NCI-H146 treated with DMSO at 0.1 percent for 48 hours (cell line): ENCODE data around the gene INTS6L.
"Not testable (repeated sequence)": the region's sequence is repeated elsewhere in the genome, so short reads cannot be mapped to it uniquely, and the experiment has no call there.

Experiments
- DNase-seq: peaks from one replicate; lab custom pipeline; 2025; ENCODE audit not compliant: unreplicated experiment; lab: John Stamatoyannopoulos, UW

The INTS6L gene

DNA sequence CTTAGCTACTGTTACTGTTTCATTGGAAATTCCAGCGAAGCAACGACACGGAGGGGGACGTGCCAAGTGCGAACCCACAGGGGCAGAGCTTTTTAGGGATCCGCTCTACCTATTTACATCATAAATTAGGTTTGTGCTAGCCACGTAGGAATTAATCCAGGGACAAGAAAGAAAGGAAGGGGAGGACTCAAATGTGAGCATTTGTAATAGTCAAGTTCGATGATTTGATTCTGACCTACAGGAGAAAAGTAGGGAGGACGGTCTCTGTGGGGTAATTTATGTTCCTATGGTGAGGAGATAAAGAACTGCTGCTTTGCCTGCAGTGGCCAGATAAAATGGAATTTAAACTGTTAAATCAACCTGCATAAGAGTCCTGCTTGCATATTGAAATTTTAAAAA, 1.7 kb downstream of the INTS6L start:
- no peak for DNase-seq

DNA sequence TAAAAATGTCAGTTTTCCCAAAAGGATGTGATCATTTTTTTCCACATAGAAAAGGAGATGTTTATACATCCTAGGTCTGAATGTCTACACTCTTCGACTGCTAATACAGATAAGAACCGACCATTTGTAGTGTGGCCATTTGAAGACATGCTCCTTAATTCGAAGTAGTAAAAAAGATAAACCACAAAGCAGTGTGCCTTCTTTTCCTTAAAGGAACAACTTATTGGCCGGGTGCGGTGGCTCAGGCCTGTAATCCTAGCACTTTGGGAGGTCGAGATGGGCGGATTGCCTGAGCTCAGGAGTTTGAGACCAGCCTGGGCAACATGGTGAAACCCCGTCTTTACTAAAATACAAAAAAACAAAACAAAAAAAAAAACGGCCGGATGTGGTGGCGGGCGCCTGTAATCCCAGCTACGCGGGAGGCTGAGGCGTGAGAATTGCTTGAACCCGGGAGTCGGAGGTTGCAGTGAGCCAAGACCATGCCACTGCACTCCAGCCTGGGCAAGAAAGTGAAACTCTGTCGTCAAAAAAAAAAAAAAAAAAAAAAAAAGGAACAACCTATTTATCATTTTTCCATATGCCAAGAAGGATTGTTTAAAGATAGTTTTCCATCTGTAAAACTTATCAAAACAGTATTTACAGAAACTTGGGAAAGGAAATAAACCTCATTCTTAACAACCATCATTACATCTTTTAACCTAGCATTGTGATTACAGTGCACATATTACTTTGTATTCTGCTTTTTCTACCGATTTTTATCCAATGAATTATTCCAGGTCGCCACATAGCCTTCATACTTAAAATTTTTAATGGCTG, 2.6 kb downstream of the INTS6L start:
- no peak for DNase-seq

DNA sequence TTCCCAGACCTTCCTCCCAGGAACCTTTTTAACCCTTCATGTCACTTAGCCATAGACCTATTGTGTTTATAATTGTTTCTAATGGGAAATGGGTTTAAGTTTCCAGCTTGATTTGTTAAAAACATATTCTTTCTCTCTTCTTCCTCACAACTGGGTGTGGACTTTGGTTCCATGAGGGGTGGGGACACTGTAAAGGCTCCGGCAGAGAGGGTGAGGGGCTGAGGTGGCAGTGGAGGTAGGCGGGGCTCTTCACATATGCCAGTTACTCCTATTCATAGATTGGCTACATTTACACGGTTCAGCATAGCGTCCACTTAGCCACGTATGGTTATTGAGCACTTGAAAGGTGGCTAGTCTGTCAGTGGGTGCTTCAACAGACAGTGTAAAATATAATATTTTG, 7.8 kb downstream of the INTS6L start:
- DNase-seq: no peak

DNA sequence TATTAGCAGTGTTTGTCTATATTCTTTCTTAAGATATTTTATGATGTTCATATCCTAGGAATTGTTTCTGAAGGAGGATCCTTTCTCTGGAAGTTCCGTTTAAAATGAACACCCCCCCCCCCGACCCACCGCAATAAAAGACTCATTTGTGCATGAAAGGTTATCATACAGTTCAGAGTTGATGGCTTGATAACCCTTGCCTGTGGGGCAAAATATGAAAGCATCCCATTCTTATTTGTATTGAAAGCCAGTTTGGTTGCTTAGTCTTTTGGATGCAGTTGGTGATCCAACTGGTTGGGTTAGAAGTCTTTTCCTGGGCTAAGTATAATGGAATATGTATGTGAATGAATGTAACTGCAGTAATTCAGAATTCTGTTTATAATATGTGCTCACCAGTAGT, 8.3 kb downstream of the INTS6L start:
- no peak for DNase-seq

DNA sequence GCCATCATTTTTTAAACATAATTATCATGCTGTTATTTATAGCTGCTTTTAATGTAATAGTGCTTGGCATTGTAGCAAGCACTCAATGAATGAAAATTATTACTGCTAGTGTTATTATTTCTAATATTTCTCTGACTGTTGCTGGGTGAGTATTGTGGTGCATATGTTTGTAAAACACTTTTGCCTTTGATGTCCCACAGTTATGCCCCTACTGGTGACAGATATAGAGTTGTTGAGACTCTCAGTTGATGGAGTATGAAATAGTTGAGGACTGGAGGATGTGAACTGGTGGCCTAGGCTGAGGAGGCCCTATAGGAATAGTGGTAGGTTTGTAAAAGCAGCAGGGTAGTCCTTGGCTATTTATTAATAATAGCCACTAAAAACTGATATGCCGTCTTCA, 9.6 kb downstream of the INTS6L start:
- no peak for DNase-seq

DNA sequence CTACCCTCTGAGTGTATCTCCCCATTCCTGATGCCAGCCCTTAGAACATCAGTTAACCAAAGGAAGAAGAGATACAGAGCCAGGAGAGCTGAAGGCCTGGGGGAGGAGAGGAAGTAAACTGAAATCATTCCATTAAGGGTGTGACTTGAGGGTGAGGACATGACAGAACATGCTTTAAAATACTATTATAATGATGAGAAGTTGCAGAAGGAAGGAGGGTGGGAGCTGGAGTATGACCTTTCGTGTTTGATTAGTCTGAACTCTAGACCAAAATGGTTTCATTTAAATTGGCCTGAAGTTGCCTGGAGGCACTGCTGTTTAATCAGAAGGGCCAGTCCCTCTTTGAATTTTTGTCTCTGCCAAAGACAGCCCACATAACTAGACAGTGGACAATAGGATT, 11.4 kb downstream of the INTS6L start:
- DNase-seq: no peak

DNA sequence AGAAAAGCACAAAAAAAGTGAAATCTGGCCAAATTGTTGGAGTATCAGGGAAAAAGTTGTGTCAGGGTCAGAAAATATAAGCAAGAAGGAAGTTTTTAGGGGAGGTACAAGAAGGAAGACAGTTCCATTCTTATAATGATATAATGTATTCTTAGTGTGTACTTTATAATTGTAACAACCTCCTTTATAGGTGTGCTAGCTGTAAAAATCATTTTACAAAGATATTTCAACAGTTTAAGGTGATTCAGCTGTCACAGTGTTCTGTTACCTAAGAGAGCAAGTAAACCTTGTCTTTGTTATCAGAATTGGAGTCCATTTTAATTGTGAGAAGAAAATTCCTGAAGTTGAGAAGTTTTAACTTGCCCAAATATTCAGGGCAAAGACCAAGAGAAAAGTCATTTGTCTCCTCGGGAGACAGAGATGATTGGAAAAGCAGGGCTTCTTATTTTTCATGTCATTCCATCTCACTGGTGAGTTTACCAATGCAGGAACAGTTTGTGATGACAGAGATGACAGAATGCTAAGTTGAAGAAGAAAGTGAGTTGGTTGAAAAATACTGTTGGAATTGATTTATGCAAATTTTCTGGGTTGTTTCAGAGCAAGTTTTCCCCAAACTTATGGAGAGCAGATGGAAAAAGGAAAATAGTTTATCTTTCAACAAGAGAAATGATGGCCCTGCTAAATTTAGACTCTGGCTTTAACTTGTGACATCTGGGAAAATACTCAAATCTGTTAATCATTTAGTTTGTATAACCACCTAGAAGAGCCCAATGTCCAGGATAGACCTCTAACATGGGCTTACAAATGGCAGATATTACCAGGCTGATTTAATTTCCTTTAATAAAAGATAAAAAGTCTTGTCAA, 14.8 kb downstream of the INTS6L start:
- DNase-seq: no peak

DNA sequence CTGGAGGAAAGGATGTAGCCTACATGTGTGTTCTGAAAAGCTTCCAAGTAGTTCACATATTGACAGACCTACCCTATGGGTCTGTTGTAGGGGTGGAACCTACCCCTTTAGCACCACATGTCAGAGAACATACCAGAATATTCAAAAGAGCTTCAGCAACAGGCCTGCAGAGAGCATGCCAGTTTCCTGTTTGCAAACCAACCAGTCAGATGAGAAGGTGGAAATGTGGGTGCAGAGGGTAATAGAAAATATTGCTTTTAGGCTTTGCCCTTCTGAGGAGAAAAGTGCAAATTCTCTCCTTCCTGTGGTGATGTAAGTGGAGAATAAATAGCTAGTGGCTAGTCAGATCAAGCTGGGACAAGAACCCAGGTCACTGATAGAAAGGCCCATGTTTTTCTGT, 16.4 kb downstream of the INTS6L start:
- DNase-seq: no peak

DNA sequence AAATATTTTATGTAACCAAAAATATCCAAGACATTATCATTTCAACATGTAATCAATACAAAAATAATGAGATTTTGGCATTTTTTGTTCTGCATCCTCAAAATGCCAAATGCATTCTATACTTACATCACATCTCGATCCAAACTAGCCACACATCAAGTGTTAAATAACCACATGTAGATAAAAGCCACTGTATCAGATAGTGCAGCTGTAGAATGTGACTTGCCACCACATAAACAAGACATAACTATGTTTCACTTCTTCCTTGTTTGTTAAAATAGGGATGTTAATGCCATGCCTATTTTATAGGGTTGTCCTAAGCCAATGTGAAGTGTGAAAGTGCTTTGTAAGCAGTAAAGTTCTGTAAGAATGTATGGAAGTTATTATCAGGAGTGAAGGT, 20.9 kb downstream of the INTS6L start:
- DNase-seq: no peak

DNA sequence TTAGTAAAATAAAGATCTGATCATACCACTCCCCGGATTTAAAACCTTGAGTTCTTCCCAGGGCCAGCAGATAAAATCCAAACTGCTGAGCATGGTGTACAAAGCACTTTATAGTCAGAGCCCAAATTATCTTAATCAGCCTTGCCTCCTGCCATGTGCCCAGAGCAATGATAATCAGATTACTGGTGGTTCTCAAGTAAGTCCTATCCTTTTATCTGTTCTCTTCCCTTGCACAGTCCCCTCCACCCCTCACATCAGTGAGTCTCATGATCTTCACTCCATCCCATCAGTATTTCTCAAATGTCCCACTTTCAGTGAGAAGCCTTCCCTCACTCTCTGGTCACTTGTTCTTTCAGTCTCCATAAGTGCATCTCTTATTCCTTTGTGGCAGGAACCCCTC, 22.7 kb downstream of the INTS6L start:
- no peak for DNase-seq

DNA sequence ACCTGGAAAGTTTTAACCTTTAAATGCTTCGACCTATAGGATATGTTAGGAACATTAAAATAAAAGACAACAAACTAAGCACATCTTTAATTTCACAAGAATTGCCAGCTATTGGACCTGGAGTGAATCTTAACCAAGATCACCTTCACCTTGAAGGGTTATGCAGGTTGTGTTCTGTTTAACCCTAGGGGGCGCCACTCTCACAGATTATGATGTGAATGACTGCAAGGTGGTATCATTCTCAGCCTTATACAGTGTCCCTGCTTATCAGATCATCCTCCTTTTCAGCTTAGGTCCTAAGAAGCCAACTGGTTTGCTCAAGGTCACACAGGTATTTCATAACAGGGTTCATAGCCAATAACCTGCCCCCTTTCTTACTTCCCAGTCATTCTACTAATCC, 23.5 kb downstream of the INTS6L start:
- DNase-seq: no peak

DNA sequence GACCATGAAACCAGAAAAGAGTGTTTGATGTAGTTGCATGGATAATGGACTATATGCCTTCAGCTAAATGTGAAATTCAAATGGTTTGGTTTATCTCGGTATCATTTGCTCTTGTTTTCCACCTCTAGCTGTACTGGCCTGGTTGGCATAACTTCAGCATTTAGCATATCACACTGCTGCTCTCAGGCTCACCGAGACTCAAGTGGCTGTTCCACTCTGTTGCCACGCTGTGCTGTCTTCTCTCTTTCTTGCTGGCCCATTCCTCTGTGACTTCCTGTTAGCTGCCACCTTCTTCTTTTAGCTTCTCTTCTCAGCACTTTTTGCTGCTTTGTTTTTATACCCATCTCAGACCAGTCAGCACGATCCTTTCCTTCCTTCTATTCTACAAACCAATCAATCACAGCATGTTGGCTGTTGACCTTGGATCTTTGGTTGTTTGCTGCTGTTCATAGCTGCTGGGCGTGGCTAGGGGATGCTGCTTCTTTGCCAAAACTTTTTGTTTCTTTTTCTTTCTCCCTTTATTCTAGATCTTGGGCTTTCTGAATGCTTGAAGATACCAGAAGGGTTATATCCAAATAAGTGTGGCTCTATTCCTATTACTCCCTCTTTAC, 24.0 kb downstream of the INTS6L start:
- DNase-seq: no peak

DNA sequence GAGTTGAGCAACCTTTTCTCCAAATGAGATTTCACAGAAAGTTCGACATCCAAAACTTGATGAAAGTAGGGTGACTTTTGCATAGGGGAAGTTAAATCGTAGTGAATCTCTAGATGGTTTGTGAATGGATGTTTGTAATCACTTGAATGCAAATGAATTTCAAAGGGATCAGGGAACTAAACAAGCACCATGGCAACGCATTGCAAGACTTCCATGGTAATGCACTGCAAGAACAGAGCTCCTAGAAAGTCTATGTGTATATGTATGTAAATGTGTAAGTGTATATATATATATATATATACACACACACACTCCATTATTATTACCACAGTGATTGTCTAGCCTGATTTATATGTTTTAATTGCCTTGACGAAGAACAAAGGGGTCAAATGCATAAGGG, 27.3 kb downstream of the INTS6L start:
- no peak for DNase-seq

DNA sequence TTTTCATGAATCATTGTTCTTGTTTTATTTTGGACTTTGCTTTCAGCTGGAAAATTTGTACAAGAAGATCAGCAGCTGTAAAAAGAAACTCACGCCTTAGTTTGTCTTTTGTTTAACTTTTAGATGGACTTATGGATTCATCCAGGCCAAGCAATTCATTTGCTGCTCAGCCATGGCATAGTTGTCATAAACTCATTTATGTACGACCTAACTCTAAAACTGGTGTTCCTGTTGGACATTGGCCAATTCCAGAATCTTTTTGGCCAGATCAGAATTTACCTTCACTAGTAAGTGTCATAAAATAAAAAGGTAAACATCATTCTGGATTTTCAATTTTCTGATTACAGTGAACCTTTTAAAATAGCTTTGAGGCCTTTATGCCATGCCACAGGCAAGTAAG, 29.1 kb downstream of the INTS6L start:
- no peak for DNase-seq

DNA sequence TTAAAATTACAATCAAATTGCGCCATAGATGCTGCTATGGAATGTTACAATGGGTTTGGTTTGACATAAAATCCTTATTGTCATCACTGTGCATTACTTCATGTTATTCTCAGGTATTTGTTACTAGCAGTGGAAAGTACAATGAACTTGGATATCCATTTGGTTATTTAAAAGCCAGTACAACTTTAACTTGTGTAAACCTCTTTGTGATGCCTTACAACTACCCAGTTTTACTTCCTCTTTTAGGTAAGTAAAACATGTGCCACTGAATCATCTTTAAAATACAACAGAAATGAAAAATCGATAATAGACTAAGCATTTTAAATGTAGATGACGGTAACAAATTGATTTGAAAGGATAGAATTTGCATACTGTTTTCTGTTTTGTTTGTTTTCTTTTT, 35.6 kb downstream of the INTS6L start:
- no peak for DNase-seq

DNA sequence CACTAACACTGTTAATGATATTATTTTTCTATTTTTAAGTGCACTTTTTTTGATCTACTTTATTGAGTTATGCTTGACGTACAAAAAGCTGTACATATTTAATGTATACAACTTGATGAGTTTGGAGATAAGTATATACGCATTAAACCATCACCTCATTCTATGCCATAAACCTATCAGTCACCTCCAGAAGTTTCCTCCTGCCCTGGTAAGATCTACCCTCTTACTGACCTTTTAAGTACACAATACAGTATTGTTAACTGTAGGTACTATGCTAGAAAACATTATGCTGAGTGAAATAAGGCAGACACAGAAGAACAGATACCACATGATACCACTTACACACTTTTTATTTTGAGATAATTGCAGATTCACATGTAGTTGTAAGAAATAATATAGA, 36.9 kb downstream of the INTS6L start:
- no peak for DNase-seq

DNA sequence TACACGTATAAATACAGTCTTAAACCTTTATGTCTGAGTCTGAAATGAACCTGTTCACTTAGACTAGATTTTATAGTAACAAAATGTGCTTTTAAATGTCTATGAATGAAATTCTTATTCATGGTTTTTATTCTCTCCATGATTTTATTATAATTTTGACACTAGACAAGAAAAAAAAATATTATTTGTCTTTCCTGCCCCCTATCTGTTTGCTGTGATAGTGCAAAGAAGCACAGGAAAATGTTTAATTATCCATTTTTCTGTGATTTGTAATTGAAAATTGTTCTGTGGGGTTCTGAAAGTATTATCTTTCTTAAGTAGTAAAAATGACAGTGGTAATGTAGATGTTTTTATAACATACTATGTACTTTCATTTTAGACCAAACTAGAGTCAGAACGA, 52.0 kb downstream of the INTS6L start:
- no peak for DNase-seq

DNA sequence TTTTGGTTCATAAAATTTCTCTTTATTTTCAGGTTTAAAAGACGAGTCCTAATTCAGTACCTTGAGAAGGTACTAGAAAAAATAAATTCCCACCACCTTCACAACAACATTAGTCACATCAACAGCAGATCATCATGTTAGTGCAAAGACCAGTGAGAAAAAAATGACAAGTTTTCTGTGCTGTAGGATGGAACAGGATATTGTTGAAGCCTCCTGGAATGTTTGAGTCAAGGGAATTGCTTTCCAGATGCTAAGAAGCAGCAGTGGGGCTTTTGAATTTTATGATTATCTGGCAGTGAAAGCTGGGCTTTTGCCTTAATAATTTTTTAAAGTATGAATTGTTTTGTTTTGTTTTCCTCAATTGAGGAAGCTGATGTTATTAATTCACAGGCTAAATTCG, 61.0 kb downstream of the INTS6L start:
- DNase-seq: no peak

DNA sequence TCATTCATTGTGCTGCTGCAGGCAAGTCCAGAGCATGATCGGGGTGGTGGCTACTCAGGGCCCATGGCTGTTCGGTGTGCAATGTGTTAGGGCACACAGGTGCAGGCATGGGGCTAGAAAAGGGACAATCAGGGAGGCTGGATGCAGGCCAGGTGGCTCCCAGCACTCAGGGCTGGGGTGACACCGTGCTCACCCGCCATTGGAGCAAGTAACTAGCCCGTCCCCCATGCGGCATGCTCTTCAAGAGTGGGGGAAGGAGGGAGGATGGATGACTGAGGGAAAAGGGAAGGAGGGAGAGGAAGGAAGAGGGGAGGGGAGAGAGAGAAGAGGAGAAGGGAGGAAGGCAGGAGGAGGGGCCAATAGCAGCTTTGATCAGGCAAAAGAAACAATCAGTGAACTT, 64.7 kb downstream of the INTS6L start:
- no peak for DNase-seq

DNA sequence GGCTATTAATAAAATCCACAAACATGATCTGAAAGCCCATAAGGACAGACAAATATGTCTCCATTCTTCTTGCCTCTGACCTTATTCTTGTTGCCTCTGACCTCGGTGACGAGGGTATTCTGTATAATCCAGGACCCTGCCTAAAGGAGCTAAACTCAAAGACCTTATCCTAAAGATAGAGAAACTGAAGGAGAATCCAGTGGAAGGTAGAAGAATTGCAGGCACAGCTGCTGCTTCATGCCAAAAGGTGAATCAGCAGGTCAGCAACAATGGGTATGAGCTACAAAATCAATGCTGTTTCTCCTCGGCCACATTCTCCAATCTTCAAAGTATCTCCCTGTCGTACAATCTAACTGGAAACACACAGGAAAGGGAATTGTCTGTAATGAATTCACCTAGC, 71.4 kb downstream of the INTS6L start:
- DNase-seq: no peak

DNA sequence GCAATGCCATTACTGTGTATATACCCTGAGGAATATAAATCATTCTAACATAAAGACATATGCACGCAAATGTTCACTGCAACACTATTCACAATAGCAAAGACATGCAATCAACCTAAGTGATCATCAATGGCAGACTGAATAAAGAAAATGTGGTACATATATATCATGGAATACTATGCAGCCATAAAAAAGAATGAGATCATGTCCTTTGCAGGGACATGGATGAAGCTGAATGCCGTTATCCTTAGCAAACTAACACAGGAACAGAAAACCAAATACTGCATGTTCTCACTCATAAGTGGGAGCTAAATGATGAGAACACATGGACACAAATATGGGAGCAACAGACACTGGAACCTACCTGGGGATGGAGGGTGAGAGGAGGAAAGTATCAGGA, 73.6 kb downstream of the INTS6L start:
- not testable (repeated sequence) for DNase-seq

DNA sequence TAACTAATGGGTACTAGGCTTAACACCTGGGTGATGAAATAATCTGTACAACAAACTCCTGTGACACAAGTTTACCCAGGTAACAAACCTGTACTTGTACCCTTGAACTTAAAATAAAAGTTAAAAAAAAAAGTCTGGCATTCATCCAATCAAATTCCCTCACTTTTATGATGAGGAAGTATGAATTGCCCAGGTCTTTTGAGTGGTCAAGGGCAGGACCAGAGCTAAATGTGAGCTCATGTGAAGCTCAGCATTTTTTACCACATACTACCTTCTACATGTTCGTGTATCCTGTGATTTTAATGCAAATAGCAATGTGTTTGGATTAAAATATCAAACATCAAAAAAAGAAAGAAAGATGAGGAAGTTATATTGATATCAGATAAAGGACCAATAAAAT, 74.0 kb downstream of the INTS6L start:
- DNase-seq: not testable (repeated sequence)
